Measurements from ENCODE around the gene IPO4.

GRCh38 chr14:24194186-24194872, 5.7 kb upstream of the IPO4 start:
- TF ChIP-seq POLR3A (IDR thresholded peaks at IDR 0.05; ENCODE audit: borderline replicate concordance, extremely low read depth, insufficient read depth, insufficient read length) = no peak
- no peak for TF ChIP-seq CTCF (IDR thresholded peaks at IDR 0.05 in 2 of 3, conservative IDR thresholded peaks at IDR 0.05 in 1 of 3; ENCODE audit: insufficient read depth in 2 of 3, low read depth in 1 of 3, low read length in 3 of 3)
- no peak for TF ChIP-seq CEBPB (tag; IDR thresholded peaks at IDR 0.05)
- no peak for TF ChIP-seq JUND (IDR thresholded peaks at IDR 0.05; ENCODE audit: borderline replicate concordance, low read depth, low read length)
- TF ChIP-seq JUND (tag; IDR thresholded peaks at IDR 0.05; ENCODE audit: borderline replicate concordance, low read depth, low read length) = no peak
- no peak for TF ChIP-seq E2F1 (CRISPR knock-in tag; IDR thresholded peaks at IDR 0.05)
- TF ChIP-seq EGR1 (conservative IDR thresholded peaks at IDR 0.05) = no peak
- no peak for TF ChIP-seq POLR2AphosphoS5 (IDR thresholded peaks at IDR 0.05; ENCODE audit: control insufficient read depth, insufficient read depth, low read depth, low read length)
